Sigmoid colon (tissue), 7 donors: ENCODE data around the gene OR52E5. TPM values are rescaled to one million over a fixed set of nuclear protein-coding genes. Genes with fewer than 3 reads are reported as not detected.

Source experiments
- DNase-seq: peaks from one replicate; pipeline ENCODE4 v3.0.0-alpha.2; 2019
- H3K27ac ChIP-seq, 4 donors: fragments of 200-600 bp; sonication (generic); one replicate each; pipeline ENCODE4 v1.5.1; 2016 to 2019; ENCODE audit warnings: mild to moderate bottlenecking in 1 of 4
- H3K27me3 ChIP-seq, 3 donors: fragments of 200-600 bp; sonication (generic); one replicate each; pipeline ENCODE4 v1.5.1; 2019; ENCODE audit warnings: mild to moderate bottlenecking in 1 of 3
- H3K36me3 ChIP-seq, 4 donors: fragments of 200-600 bp; sonication (generic); one replicate each; pipeline ENCODE4 v1.5.1; 2016 to 2019
- H3K4me1 ChIP-seq, 4 donors: fragments of 200-600 bp; sonication (generic); one replicate each; pipeline ENCODE4 v1.5.1; 2017 to 2019
- H3K4me3 ChIP-seq, 4 donors: fragments of 200-600 bp; sonication (generic); one replicate each; pipeline ENCODE4 v1.5.1; 2017 to 2019; ENCODE audit warnings: mild to moderate bottlenecking in 2 of 4, moderate library complexity in 1 of 4
- H3K9me3 ChIP-seq, 4 donors: fragments of 200-600 bp in 3 of 4; sonication (generic) in 3 of 4; one replicate each; pipeline versions ENCODE4 v1.5.1 to v1.6.1; 2013 to 2019
- CTCF ChIP-seq, 4 experiments: fragments of 450-650 bp in 3 of 4; fragments of 200-600 bp in 1 of 4; IDR thresholded peaks; one replicate each; pipeline ENCODE4 v1.5.1; 2016 to 2019; ENCODE audit warnings: antibody characterized with exemption in 4 of 4, mild to moderate bottlenecking in 3 of 4, moderate library complexity in 2 of 4
- EP300 ChIP-seq, 4 donors: sonication (generic); formaldehyde crosslinking; IDR thresholded peaks; one replicate each; pipeline ENCODE4 v1.6.1; 2017; ENCODE audit warnings: antibody characterized with exemption in 4 of 4
- POLR2A ChIP-seq, 2 donors: fragments of 450-650 bp; IDR thresholded peaks; one replicate each; pipeline ENCODE4 v1.6.1; 2016; ENCODE audit warnings: antibody characterized with exemption in 2 of 2, mild to moderate bottlenecking in 2 of 2, moderate library complexity in 2 of 2
- POLR2AphosphoS5 ChIP-seq, 4 donors: sonication (generic); formaldehyde crosslinking; IDR thresholded peaks; one replicate each; pipeline ENCODE4 v1.6.1; 2017; ENCODE audit warnings: antibody characterized with exemption in 4 of 4
- WGBS, 2 donors: extraction: QIAGEN DNeasy Blood & Tissue Kit; methylation state at CpG; one replicate each; pipeline ENCODE4 v1.1.7; 2013; 5-methylcytosine and 5-hydroxymethylcytosine counted together
- intact Hi-C: fragments of 100-400 bp; cut with DNase I; formaldehyde crosslinking; loops from one replicate; pipeline ENCODE4 v1.15.1; 2023
- polyA plus RNA-seq, 3 donors: library from polyadenylated mRNA; stranded (reverse); fragments of 200-250 nt; gene quantifications; one replicate each; pipeline ENCODE4 v1.2.3, GENCODE V29; 2013
- total RNA-seq, 4 donors: library from RNA; depleted of rRNA; stranded (reverse); fragments of >200 nt; gene quantifications; one replicate each; pipeline ENCODE4 v1.1.0, GENCODE V29; 2016
- donor health status: healthy with polysubstance abuse.
- donor health status: Bipolar disorder and iron deficiency.
- donor health status: healthy.

OR52E5 gene
- total and polyA plus RNA-seq, 7 donors: not detected

DNA sequence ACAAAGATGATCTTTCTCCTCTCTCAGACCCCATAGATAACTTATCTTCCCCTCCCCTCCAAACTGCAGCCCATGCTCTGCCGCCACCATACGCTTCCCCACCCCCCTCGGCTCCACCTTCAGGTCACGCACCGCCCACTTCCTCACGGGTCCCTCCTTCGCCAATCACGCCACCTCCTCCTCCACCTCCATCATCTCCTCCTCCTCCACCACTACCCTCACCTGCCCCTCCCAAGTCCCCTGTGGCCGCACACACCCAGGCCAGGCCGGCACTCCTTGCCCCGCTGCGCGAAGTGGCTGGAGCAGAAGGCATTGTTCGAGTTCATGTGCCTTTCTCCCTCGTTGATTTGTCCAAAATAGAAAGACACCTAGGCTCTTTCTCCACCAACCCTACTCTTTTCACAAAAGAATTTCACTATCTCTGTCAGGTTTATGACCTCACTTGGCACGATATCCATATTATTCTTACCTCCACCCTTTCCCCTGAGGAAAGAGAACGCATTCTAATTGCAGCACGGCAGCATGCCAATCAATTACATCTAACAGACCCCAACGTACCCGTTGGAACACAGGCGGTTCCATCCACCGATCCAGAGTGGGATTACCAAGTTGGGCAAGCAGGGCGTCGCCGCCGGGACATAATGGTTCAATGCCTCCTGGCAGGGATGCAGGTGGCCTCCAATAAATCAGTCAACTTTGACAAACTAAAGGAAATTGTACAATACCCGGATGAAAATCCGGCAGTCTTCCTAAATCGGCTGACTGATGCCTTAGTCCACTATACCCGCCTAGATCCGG is 36.8 kb downstream of the OR52E5 start:
- H3K4me1 ChIP-seq: no peaks in the 10 kb centered on the region
- peaks cover 0 to 3% (median 0%) of the 10 kb centered on the region in 4 donors for H3K9me3 ChIP-seq
- no peaks in the 10 kb centered on the region for H3K36me3 ChIP-seq
- intact Hi-C loops: no loop called here
- WGBS, 2 donors: 92% methylated on average over 31 of the region's 31 CpGs
- DNase-seq: peak; percentile 48
- no peak overlapping the region for H3K4me3 ChIP-seq
- no peaks in the 10 kb centered on the region for H3K27me3 ChIP-seq
- TF ChIP-seq POLR2AphosphoS5 (IDR thresholded peaks at IDR 0.05) (no peak), CTCF (IDR thresholded peaks at IDR 0.05) (no peak), EP300 (IDR thresholded peaks at IDR 0.05) (no peak), POLR2A (IDR thresholded peaks at IDR 0.05) (no peak)
- H3K27ac ChIP-seq: no peak overlapping the region

- Histone ChIP-seq H3K4me3 (no peak overlapping the region), H3K9me3 (peaks cover 0 to 3% (median 0%) of the 10 kb centered on the region in 4 donors), H3K27me3 (no peaks in the 10 kb centered on the region), H3K27ac (no peak overlapping the region), H3K36me3 (no peaks in the 10 kb centered on the region), H3K4me1 (no peaks in the 10 kb centered on the region)
- WGBS, 2 donors: 89 to 93% methylated on average over 19 of the region's 19 CpGs
- TF ChIP-seq CTCF (IDR thresholded peaks at IDR 0.05) (no peak), EP300 (IDR thresholded peaks at IDR 0.05) (no peak), POLR2A (IDR thresholded peaks at IDR 0.05) (no peak), POLR2AphosphoS5 (IDR thresholded peaks at IDR 0.05) (no peak)
- DNase-seq: peak; percentile 56
- intact Hi-C loops: no loop called here
Observed at GRCh38 chr11:5930614-5931013, 37.6 kb downstream of the OR52E5 start.

- H3K4me3 ChIP-seq: no peak overlapping the region
- intact Hi-C loops: no loop called here
- TF ChIP-seq POLR2AphosphoS5 (IDR thresholded peaks at IDR 0.05) (no peak), POLR2A (IDR thresholded peaks at IDR 0.05) (no peak), CTCF (IDR thresholded peaks at IDR 0.05) (no peak), EP300 (IDR thresholded peaks at IDR 0.05) (no peak)
- 93 to 95% methylated on average over 8 of the region's 8 CpGs for WGBS, 2 donors
- no peaks in the 10 kb centered on the region for H3K4me1 ChIP-seq
- H3K9me3 ChIP-seq: peaks cover 0 to 3% (median 0%) of the 10 kb centered on the region in 4 donors
- H3K27me3 ChIP-seq: no peaks in the 10 kb centered on the region
- H3K36me3 ChIP-seq: no peaks in the 10 kb centered on the region
- no peak for DNase-seq
- no peak overlapping the region for H3K27ac ChIP-seq
Observed at GRCh38 chr11:5931061-5931460, 38.1 kb downstream of the OR52E5 start.

GRCh38 chr11:5932671-5933070 is 39.7 kb downstream of the OR52E5 start:
- H3K27me3 ChIP-seq: no peaks in the 10 kb centered on the region
- H3K27ac ChIP-seq: no peak overlapping the region
- 95 to 96% methylated on average over 11 of the region's 11 CpGs for WGBS, 2 donors
- no peak overlapping the region for H3K4me3 ChIP-seq
- H3K36me3 ChIP-seq: no peaks in the 10 kb centered on the region
- TF ChIP-seq POLR2AphosphoS5 (IDR thresholded peaks at IDR 0.05) (no peak), EP300 (IDR thresholded peaks at IDR 0.05) (no peak), POLR2A (IDR thresholded peaks at IDR 0.05) (no peak), CTCF (IDR thresholded peaks at IDR 0.05) (no peak)
- peaks cover 0 to 3% (median 0%) of the 10 kb centered on the region in 4 donors for H3K9me3 ChIP-seq
- intact Hi-C loops: no loop called here
- no peaks in the 10 kb centered on the region for H3K4me1 ChIP-seq
- DNase-seq: no peak
